Esophagus muscularis mucosa (tissue), 4 donors: Measurements from ENCODE around the gene PCNX1. TPM values are rescaled to one million over a fixed set of nuclear protein-coding genes. Genes with fewer than 3 reads are reported as not detected.
"Not testable (repeated sequence)": the region's sequence is repeated elsewhere in the genome, so short reads cannot be mapped to it uniquely, and the experiment has no call there.

Source experiments
- DNase-seq: peaks from one replicate; pipeline ENCODE4 v3.0.0-alpha.2; 2017; ENCODE audit errors: extremely low spot score
- H3K27ac ChIP-seq, 4 donors: fragments of 200-600 bp; sonication (generic); replicated peaks in 1 of 4; 1 replicate in 3 of 4; 2 replicates in 1 of 4; pipeline ENCODE4 v1.5.1; 2016 to 2019; ENCODE audit warnings: mild to moderate bottlenecking in 1 of 4
- H3K27me3 ChIP-seq, 4 donors: fragments of 200-600 bp; sonication (generic); one replicate each; pipeline versions ENCODE4 v1.5.1 to v1.6.0; 2016 to 2019
- H3K36me3 ChIP-seq, 4 donors: fragments of 200-600 bp; sonication (generic); one replicate each; pipeline ENCODE4 v1.5.1; 2016 to 2019
- H3K4me1 ChIP-seq, 4 donors: fragments of 200-600 bp; sonication (generic); one replicate each; pipeline ENCODE4 v1.5.1; 2016 to 2019
- H3K4me3 ChIP-seq, 4 donors: fragments of 200-600 bp; sonication (generic); 1 replicate in 2 of 4; 2 replicates in 2 of 4; pipeline ENCODE4 v1.5.1; 2016 to 2019; ENCODE audit warnings: mild to moderate bottlenecking in 4 of 4, moderate library complexity in 1 of 4
- H3K9me3 ChIP-seq, 4 donors: fragments of 200-600 bp; sonication (generic); 1 replicate in 3 of 4; 2 replicates in 1 of 4; pipeline ENCODE4 v1.5.1; 2016 to 2019
- EP300 ChIP-seq: sonication (generic); formaldehyde crosslinking; IDR thresholded peaks from one replicate; pipeline ENCODE4 v1.6.1; 2017; ENCODE audit warnings: antibody characterized with exemption
- POLR2A ChIP-seq: fragments of 450-650 bp; IDR thresholded peaks from one replicate; pipeline ENCODE4 v1.6.1; 2017; ENCODE audit warnings: antibody characterized with exemption, moderate library complexity, mild to moderate bottlenecking, low read depth
- POLR2AphosphoS5 ChIP-seq, 2 donors: sonication (generic); formaldehyde crosslinking; IDR thresholded peaks; one replicate each; pipeline ENCODE4 v1.6.1; 2017; ENCODE audit warnings: antibody characterized with exemption in 2 of 2
- WGBS: methylation state at CpG from one replicate; pipeline ENCODE4 v1.1.5; 2018; 5-methylcytosine and 5-hydroxymethylcytosine counted together
- intact Hi-C: fragments of 100-400 bp; cut with DNase I; formaldehyde crosslinking; loops from one replicate; pipeline ENCODE4 v1.15.1; 2023
- total RNA-seq, 4 donors: library from RNA; depleted of rRNA; stranded (reverse); fragments of >200 nt; gene quantifications; one replicate each; pipeline versions ENCODE4 v1.1.0 to v1.2.1, GENCODE V29; 2016
- TF ChIP-seq, protein P1 (sequence below), 3 experiments: fragments of 200-600 bp in 2 of 3; fragments of 450-650 bp in 1 of 3; sonication (generic) in 2 of 3; IDR thresholded peaks; one replicate each; pipeline ENCODE4 v1.5.1; 2017 to 2019; ENCODE audit warnings: antibody characterized with exemption in 3 of 3, mild to moderate bottlenecking in 2 of 3, moderate library complexity in 1 of 3

The PCNX1 gene
- total RNA-seq, 4 donors from 2014 or later = 56.3 to 62.5 (median 59.6) TPM

DNA sequence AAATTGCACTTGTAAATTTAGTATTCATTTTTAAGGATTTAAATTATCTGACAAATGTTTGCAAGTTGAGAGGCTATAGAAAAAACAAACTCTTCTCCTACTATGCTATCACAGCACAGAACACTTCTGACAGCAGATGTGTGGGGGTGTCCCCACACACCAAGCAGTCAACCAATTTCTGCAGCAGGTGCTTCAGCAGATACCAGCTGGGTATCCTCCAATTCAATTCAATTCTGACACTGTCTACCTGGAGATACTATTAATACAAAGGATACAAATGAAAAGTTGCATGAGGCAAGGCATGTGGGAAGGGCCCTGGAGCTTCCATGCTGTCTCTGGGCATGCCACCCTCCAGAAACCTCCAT lies 35.1 kb downstream of the PCNX1 start:
- Histone ChIP-seq H3K27me3 (no peaks in the 10 kb centered on the region), H3K9me3 (peaks cover 0 to 5% (median 0%) of the 10 kb centered on the region in 4 donors), H3K4me3 (no peak overlapping the region), H3K36me3 (peaks cover 0 to 15% (median 7%) of the 10 kb centered on the region in 4 donors), H3K27ac (no peak overlapping the region), H3K4me1 (no peaks in the 10 kb centered on the region)
- TF ChIP-seq, protein P1, sequence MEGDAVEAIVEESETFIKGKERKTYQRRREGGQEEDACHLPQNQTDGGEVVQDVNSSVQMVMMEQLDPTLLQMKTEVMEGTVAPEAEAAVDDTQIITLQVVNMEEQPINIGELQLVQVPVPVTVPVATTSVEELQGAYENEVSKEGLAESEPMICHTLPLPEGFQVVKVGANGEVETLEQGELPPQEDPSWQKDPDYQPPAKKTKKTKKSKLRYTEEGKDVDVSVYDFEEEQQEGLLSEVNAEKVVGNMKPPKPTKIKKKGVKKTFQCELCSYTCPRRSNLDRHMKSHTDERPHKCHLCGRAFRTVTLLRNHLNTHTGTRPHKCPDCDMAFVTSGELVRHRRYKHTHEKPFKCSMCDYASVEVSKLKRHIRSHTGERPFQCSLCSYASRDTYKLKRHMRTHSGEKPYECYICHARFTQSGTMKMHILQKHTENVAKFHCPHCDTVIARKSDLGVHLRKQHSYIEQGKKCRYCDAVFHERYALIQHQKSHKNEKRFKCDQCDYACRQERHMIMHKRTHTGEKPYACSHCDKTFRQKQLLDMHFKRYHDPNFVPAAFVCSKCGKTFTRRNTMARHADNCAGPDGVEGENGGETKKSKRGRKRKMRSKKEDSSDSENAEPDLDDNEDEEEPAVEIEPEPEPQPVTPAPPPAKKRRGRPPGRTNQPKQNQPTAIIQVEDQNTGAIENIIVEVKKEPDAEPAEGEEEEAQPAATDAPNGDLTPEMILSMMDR (IDR thresholded peaks at IDR 0.05) = no peak
- no peak for TF ChIP-seq POLR2AphosphoS5 (IDR thresholded peaks at IDR 0.05)
- TF ChIP-seq EP300 = no peak
- TF ChIP-seq POLR2A = no peak
- intact Hi-C loops = no loop called here
- no peak for DNase-seq

DNA sequence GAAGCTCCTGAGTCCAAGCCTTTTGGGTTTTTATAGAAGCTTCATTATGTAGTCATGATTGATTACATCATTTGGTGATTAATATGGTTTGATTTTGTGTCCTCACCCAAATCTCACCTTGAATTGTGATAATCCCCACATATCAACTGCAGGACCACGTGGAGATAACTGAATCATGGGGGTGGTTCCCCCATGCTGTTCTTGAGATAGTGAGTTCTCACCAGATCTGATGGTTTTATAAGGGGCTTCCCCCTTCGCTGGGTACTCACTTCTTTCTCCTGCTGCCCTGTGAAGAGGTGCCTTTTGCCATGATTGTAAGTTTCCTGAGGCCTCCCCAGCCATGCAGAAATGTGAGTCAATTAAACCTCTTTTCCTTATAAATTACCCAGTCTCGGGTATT lies 35.5 kb downstream of the PCNX1 start:
- H3K36me3 ChIP-seq = peaks cover under 1 to 19% (median 11%) of the 10 kb centered on the region in 4 donors
- H3K9me3 ChIP-seq, DNase-seq, H3K27ac ChIP-seq, H3K4me3 ChIP-seq, intact Hi-C loops, H3K4me1 ChIP-seq, H3K27me3 ChIP-seq: not testable (repeated sequence)
- 85% methylated on average over 3 of the region's 3 CpGs for WGBS

DNA sequence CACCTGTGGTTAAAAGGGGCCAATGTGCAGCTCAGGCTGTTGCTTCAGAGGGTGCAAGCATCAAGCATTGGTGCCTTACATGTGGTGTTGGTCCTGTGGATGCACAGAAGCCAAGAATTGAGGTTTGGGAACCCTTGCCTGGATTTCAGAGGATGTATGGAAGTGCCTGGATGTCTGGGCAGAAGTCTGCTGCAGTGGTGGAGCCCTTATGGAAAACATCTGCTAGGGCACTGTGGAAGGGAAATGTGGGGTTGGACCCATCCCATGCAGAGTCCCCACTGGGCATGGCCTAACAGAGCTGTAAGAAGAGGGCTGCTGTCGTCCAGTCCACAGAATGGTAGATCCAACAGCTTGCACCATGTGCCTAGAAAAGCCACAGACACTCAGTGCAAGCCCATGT lies 36.6 kb downstream of the PCNX1 start:
- WGBS = 100% methylated on average over 1 of the region's 1 CpG
- Histone ChIP-seq H3K27me3 (no peaks in the 10 kb centered on the region), H3K27ac (no peak overlapping the region), H3K36me3 (peaks cover 3 to 27% (median 16%) of the 10 kb centered on the region in 4 donors), H3K9me3 (peaks cover 0 to 14% (median 8%) of the 10 kb centered on the region in 4 donors), H3K4me1 (no peaks in the 10 kb centered on the region), H3K4me3 (no peak overlapping the region)
- no peak for DNase-seq
- intact Hi-C loops = no loop called here
- TF ChIP-seq POLR2A (no peak), EP300 (no peak), POLR2AphosphoS5 (IDR thresholded peaks at IDR 0.05) (no peak)
- TF ChIP-seq, protein P1 (IDR thresholded peaks at IDR 0.05) = no peak

DNA sequence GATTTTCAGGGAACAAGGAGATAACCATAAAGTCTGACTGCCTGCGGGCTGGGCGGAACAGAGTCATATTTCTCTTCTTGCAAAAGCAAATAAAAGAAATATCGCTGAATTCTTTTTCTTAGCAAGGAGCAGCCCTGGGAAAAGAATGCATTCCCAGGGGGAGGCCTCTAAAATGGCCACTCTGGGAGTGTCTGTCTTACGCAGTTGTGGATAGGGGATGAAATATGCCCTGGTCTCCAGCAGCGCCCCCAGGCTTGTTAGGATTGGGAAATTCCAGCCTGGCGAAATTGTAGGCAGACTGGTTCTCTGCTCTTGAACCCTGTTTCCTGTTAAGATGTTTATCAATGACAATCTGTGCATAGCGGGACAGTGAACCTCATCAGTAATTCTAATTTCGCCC lies 40.5 kb downstream of the PCNX1 start:
- Histone ChIP-seq H3K27ac (no peak overlapping the region), H3K9me3 (peaks cover 0 to 14% (median 8%) of the 10 kb centered on the region in 4 donors), H3K4me1 (no peaks in the 10 kb centered on the region), H3K27me3 (no peaks in the 10 kb centered on the region), H3K4me3 (no peak overlapping the region), H3K36me3 (peaks cover 3 to 46% (median 22%) of the 10 kb centered on the region in 4 donors)
- WGBS = 96% methylated on average over 8 of the region's 8 CpGs
- TF ChIP-seq, protein P1 (IDR thresholded peaks at IDR 0.05) = no peak
- intact Hi-C loops = no loop called here
- no peak for DNase-seq

DNA sequence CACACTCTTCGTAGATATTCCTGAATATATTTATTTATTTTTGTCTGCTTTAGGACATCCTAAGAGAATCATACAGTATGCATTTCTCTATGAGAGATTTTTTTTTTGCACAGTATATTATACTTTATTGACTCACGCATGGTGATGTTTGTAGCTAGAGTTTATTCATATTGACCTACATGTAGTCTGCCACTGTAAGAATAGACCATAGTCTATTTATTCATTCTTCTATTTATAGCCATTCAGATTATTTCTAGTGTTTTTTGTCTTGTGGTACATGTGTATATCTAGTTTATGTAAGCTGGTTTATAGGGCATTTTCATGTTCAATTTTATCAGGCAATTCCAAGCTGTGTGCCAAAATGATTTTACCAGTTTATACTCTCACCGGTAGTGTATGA lies 45.2 kb downstream of the PCNX1 start:
- Histone ChIP-seq H3K27me3 (no peaks in the 10 kb centered on the region), H3K27ac (no peak overlapping the region), H3K4me3 (no peak overlapping the region), H3K9me3 (peaks cover 0 to 8% (median 8%) of the 10 kb centered on the region in 4 donors), H3K36me3 (peaks cover 3 to 29% (median 13%) of the 10 kb centered on the region in 4 donors), H3K4me1 (peaks cover 10 to 18% (median 14%) of the 10 kb centered on the region in 4 donors)
- TF ChIP-seq POLR2AphosphoS5 (IDR thresholded peaks at IDR 0.05) (no peak), POLR2A (no peak)
- WGBS = 95% methylated on average over 3 of the region's 3 CpGs
- no peak for DNase-seq
- intact Hi-C loops = no loop called here

DNA sequence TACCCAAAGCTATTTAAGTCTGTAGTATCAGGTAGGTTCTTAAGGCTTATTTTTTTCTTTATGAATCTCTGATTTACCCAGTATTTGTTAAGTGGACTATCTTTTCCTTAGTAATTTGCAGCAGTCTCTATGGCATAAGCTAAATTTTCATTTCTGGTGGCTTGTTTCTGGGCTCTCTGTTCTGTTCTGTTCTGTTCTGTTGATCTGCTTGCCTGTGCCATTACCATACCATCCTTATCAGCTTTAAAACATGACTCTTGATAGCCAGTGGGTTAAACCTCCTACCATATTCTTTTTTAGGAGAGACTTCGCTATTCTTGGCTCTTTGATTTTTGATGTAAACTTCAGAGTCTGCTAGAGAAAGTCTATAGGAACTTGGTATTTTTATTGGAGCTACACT lies 46.8 kb downstream of the PCNX1 start:
- Histone ChIP-seq H3K27me3 (no peaks in the 10 kb centered on the region), H3K27ac (no peak overlapping the region), H3K4me1 (peaks cover 10 to 18% (median 14%) of the 10 kb centered on the region in 4 donors), H3K9me3 (no peaks in the 10 kb centered on the region), H3K4me3 (no peak overlapping the region), H3K36me3 (peaks cover 0 to 18% (median 6%) of the 10 kb centered on the region in 4 donors)
- intact Hi-C loops = no loop called here
- 93% methylated on average over 1 of the region's 1 CpG for WGBS
- DNase-seq = no peak
- TF ChIP-seq POLR2A (no peak), POLR2AphosphoS5 (IDR thresholded peaks at IDR 0.05) (no peak), EP300 (no peak)
- TF ChIP-seq, protein P1 (IDR thresholded peaks at IDR 0.05) = no peak
